Loucy (cell line): ENCODE measurements around the gene KIF16B.

ENCODE experiments used
- H2AFZ ChIP-seq: fragments of 200-600 bp; sonication (generic); 2 replicates; pipeline ENCODE4 v1.6.0; 2016; ENCODE audit warnings: antibody characterized with exemption, mild to moderate bottlenecking, low read length, moderate library complexity
- H3F3A ChIP-seq: fragments of 200-600 bp; 2 replicates; pipeline ENCODE4 v1.6.0; 2016; ENCODE audit warnings: antibody characterized with exemption, low read depth, mild to moderate bottlenecking
- H3K27me3 ChIP-seq: fragments of 200-600 bp; sonication (generic); 2 replicates; pipeline ENCODE4 v1.6.1; 2014; ENCODE audit warnings: low read length, mild to moderate bottlenecking; ENCODE audit not compliant: insufficient read depth, poor library complexity, severe bottlenecking
- H3K36me3 ChIP-seq: fragments of 200-600 bp; sonication (generic); 2 replicates; pipeline ENCODE4 v1.6.1; 2016; ENCODE audit warnings: low read length; ENCODE audit not compliant: insufficient read depth
- H3K4me1 ChIP-seq: fragments of 200-600 bp; sonication (generic); 2 replicates; pipeline ENCODE4 v1.5.1; 2014; ENCODE audit warnings: low read length, mild to moderate bottlenecking; ENCODE audit not compliant: insufficient read depth, poor library complexity, severe bottlenecking
- H3K4me2 ChIP-seq: fragments of 200-600 bp; sonication (generic); 2 replicates; pipeline ENCODE4 v1.6.0; 2014; ENCODE audit warnings: antibody characterized with exemption, low read length, low read depth, mild to moderate bottlenecking; ENCODE audit not compliant: poor library complexity, severe bottlenecking
- H3K4me3 ChIP-seq: fragments of 200-600 bp; sonication (generic); 2 replicates; pipeline ENCODE4 v1.5.1; 2014; ENCODE audit warnings: low read length, mild to moderate bottlenecking, mixed read lengths; ENCODE audit not compliant: poor library complexity, severe bottlenecking
- H3K79me2 ChIP-seq: fragments of 200-600 bp; sonication (generic); 2 replicates; pipeline ENCODE4 v1.6.1; 2014; ENCODE audit warnings: low read length; ENCODE audit not compliant: insufficient read depth
- H3K9ac ChIP-seq: fragments of 200-600 bp; sonication (generic); 2 replicates; pipeline ENCODE4 v1.6.0; 2014; ENCODE audit warnings: mild to moderate bottlenecking, low read depth, low read length, moderate library complexity; ENCODE audit not compliant: poor library complexity, severe bottlenecking
- H3K9me2 ChIP-seq: fragments of 200-600 bp; sonication (generic); replicated peaks from 2 replicates; pipeline ENCODE4 v1.6.1; 2016; ENCODE audit warnings: low read depth, low read length, mixed read lengths
- H3K9me3 ChIP-seq: fragments of 200-600 bp; sonication (generic); 2 replicates; pipeline ENCODE4 v1.6.1; 2014; ENCODE audit warnings: mild to moderate bottlenecking, antibody characterized with exemption, low read length, low read depth; ENCODE audit not compliant: insufficient read depth
- H4K20me1 ChIP-seq: fragments of 200-600 bp; sonication (generic); 2 replicates; pipeline ENCODE4 v1.6.0; 2014; ENCODE audit warnings: antibody characterized with exemption, low read length, mild to moderate bottlenecking; ENCODE audit not compliant: insufficient read depth, poor library complexity, severe bottlenecking
- CTCF ChIP-seq: fragments of 200-600 bp; sonication (generic); conservative IDR thresholded peaks from 2 replicates; pipeline ENCODE4 v1.5.1; 2014; ENCODE audit warnings: mild to moderate bottlenecking, antibody characterized with exemption, low read length
- EZH2phosphoT487 ChIP-seq: fragments of 200-600 bp; IDR thresholded peaks from 2 replicates; pipeline ENCODE4 v1.6.1; 2018; ENCODE audit warnings: antibody characterized with exemption, mild to moderate bottlenecking, moderate library complexity, borderline replicate concordance

Gene KIF16B

GRCh38 chr20:16497896-16498295 is 75.4 kb downstream of the KIF16B start:
- Histone ChIP-seq H4K20me1 (no peaks in the 10 kb centered on the region), H2AFZ (no peak overlapping the region), H3K9me3 (no peaks in the 10 kb centered on the region), H3K4me2 (no peak overlapping the region), H3K27me3 (no peaks in the 10 kb centered on the region), H3K4me1 (no peaks in the 10 kb centered on the region), H3F3A (no peaks in the 10 kb centered on the region), H3K9ac (no peak overlapping the region), H3K79me2 (no peaks in the 10 kb centered on the region), H3K36me3 (no peaks in the 10 kb centered on the region), H3K9me2 (no peaks in the 10 kb centered on the region), H3K4me3 (no peak overlapping the region)
- TF ChIP-seq EZH2phosphoT487 = no peak
- TF ChIP-seq CTCF = no peak

- Histone ChIP-seq H3K4me3 (no peak overlapping the region), H3K9me2 (no peaks in the 10 kb centered on the region), H3K79me2 (no peaks in the 10 kb centered on the region), H4K20me1 (no peaks in the 10 kb centered on the region), H3F3A (no peaks in the 10 kb centered on the region), H3K9me3 (no peaks in the 10 kb centered on the region), H3K36me3 (no peaks in the 10 kb centered on the region), H2AFZ (no peak overlapping the region), H3K27me3 (no peaks in the 10 kb centered on the region), H3K9ac (no peak overlapping the region), H3K4me2 (no peak overlapping the region), H3K4me1 (no peaks in the 10 kb centered on the region)
- TF ChIP-seq CTCF = no peak
- TF ChIP-seq EZH2phosphoT487 = no peak
Observed at GRCh38 chr20:16493486-16493885, 79.8 kb downstream of the KIF16B start.

- Histone ChIP-seq H2AFZ (no peak overlapping the region), H3K4me3 (no peak overlapping the region), H3K79me2 (no peaks in the 10 kb centered on the region), H3K4me1 (no peaks in the 10 kb centered on the region), H3K9ac (no peak overlapping the region), H3F3A (no peaks in the 10 kb centered on the region), H3K36me3 (no peaks in the 10 kb centered on the region), H4K20me1 (no peaks in the 10 kb centered on the region), H3K9me2 (no peaks in the 10 kb centered on the region), H3K4me2 (no peak overlapping the region), H3K9me3 (no peaks in the 10 kb centered on the region), H3K27me3 (no peaks in the 10 kb centered on the region)
- no peak for TF ChIP-seq CTCF
- no peak for TF ChIP-seq EZH2phosphoT487
Observed at GRCh38 chr20:16491294-16491905, 81.8 kb downstream of the KIF16B start.
